Panc1 (cell line): Measurements from ENCODE around the gene C1D. TPM values are rescaled to one million over a fixed set of nuclear protein-coding genes. Genes with fewer than 3 reads are reported as not detected.

Source experiments
- ATAC-seq: fragments of 200-7000 bp; cut with Tn5 transposase; 2 replicates; pipeline ENCODE4 v1.9.1; 2020; ENCODE audit warnings: mild to moderate bottlenecking, moderate library complexity
- BruUV-seq: library from RNA; stranded (reverse); fragments of 400-500 nt; replicated peaks from 2 replicates; lab custom pipeline; 2021; lab: Mats Ljungman, UMichigan
- CTCF ChIA-PET: fragments of 300-600 bp; sonication (Branson Sonifier 250); formaldehyde crosslinking; loops from one replicate; lab custom pipeline; 2022; ENCODE audit warnings: antibody characterized with exemption; lab: Charles Lee
- POLR2A ChIA-PET: fragments of 300-600 bp; sonication (Branson Sonifier 250); formaldehyde crosslinking; loops from one replicate; lab custom pipeline; 2022; ENCODE audit warnings: antibody characterized with exemption; lab: Charles Lee
- DNase-seq: peaks from one replicate; pipeline ENCODE4 v3.0.0-alpha.2; 2010; ENCODE audit warnings: low read depth, low spot score
- H3K27ac ChIP-seq: 2 replicates; pipeline ENCODE4 v1.5.1; 2011; ENCODE audit warnings: mild to moderate bottlenecking, low read length, inconsistent platforms
- H3K27me3 ChIP-seq: fragments of 200-500 bp; sonication (Bioruptor generic); 2 replicates; pipeline ENCODE4 v1.6.0; 2014; ENCODE audit warnings: low read length, inconsistent platforms; ENCODE audit not compliant: control insufficient read depth, insufficient read depth
- H3K36me3 ChIP-seq: fragments of 200-500 bp; sonication (Bioruptor generic); 2 replicates; pipeline ENCODE4 v1.5.1; 2014; ENCODE audit warnings: inconsistent platforms, mild to moderate bottlenecking, low read length, moderate library complexity; ENCODE audit not compliant: control insufficient read depth, insufficient read depth
- H3K4me1 ChIP-seq: 2 replicates; pipeline ENCODE4 v1.5.1; 2011; ENCODE audit warnings: inconsistent platforms, mild to moderate bottlenecking, low read length, moderate library complexity; ENCODE audit not compliant: control insufficient read depth, insufficient read depth
- H3K4me3 ChIP-seq, 2 experiments: 2 replicates each; pipeline ENCODE4 v1.5.1; 2011 to 2012; ENCODE audit warnings: low read depth in 2 of 2, low read length in 2 of 2, mild to moderate bottlenecking in 2 of 2, inconsistent platforms in 1 of 2, moderate library complexity in 1 of 2
- H3K9me3 ChIP-seq: fragments of 200-500 bp; sonication (Bioruptor generic); 2 replicates; pipeline ENCODE4 v1.5.1; 2014; ENCODE audit warnings: low read depth, mild to moderate bottlenecking, inconsistent platforms, low read length, moderate library complexity; ENCODE audit not compliant: control insufficient read depth, insufficient read depth
- POLR2AphosphoS5 ChIP-seq: IDR thresholded peaks from 2 replicates; pipeline ENCODE4 v1.6.1; 2012; ENCODE audit warnings: mild to moderate bottlenecking, low read depth, low read length, moderate library complexity
- SIN3A ChIP-seq: IDR thresholded peaks from 2 replicates; pipeline ENCODE4 v1.6.1; 2012; ENCODE audit warnings: low read depth, mild to moderate bottlenecking, low read length, moderate library complexity, borderline replicate concordance; ENCODE audit not compliant: insufficient read depth
- TCF7L2 ChIP-seq: IDR thresholded peaks from 2 replicates; pipeline ENCODE4 v1.6.1; 2011; ENCODE audit warnings: mild to moderate bottlenecking, low read depth, low read length, inconsistent platforms
- in situ Hi-C: cut with HindIII; loops from 2 replicates; pipeline ENCODE4 v1.10.0; 2016; ENCODE audit warnings: low sequenced_read_pairs, low pct_unique_long_range_greater_than_20kb
- intact Hi-C: fragments of 100-400 bp; cut with micrococcal nuclease; formaldehyde crosslinking; loops from one replicate; pipeline ENCODE4 v1.10.0; 2022; ENCODE audit not compliant: unreplicated experiment
- total RNA-seq: library from RNA; stranded (reverse); gene quantifications from one replicate; pipeline ENCODE4 v1.2.1, GENCODE V29; 2021; ENCODE audit not compliant: unreplicated experiment
- TF ChIP-seq, protein P1 (sequence below): fragments of 450-650 bp; IDR thresholded peaks from 2 replicates; pipeline ENCODE4 v1.5.1; 2017; ENCODE audit warnings: mild to moderate bottlenecking
- TF ChIP-seq, protein P2 (sequence below), 2 experiments: IDR thresholded peaks; 2 replicates each; pipeline ENCODE4 v1.6.1; 2011 to 2012; ENCODE audit warnings: low read depth in 2 of 2, control low read depth in 1 of 2, low read length in 1 of 2, mild to moderate bottlenecking in 1 of 2, moderate library complexity in 1 of 2; ENCODE audit not compliant: insufficient read depth in 1 of 2

C1D gene
- total RNA-seq, 1 experiment from 2014 or later: 16.8 TPM

- Histone ChIP-seq H3K36me3 (no peaks in the 10 kb centered on the region), H3K9me3 (no peaks in the 10 kb centered on the region), H3K4me1 (no peaks in the 10 kb centered on the region), H3K27ac (no peak overlapping the region), H3K4me3 (no peak overlapping the region), H3K27me3 (no peaks in the 10 kb centered on the region)
- no peak for ATAC-seq
- TF ChIP-seq POLR2AphosphoS5 (no peak), TCF7L2 (no peak), SIN3A (no peak)
- TF ChIP-seq, protein P1, sequence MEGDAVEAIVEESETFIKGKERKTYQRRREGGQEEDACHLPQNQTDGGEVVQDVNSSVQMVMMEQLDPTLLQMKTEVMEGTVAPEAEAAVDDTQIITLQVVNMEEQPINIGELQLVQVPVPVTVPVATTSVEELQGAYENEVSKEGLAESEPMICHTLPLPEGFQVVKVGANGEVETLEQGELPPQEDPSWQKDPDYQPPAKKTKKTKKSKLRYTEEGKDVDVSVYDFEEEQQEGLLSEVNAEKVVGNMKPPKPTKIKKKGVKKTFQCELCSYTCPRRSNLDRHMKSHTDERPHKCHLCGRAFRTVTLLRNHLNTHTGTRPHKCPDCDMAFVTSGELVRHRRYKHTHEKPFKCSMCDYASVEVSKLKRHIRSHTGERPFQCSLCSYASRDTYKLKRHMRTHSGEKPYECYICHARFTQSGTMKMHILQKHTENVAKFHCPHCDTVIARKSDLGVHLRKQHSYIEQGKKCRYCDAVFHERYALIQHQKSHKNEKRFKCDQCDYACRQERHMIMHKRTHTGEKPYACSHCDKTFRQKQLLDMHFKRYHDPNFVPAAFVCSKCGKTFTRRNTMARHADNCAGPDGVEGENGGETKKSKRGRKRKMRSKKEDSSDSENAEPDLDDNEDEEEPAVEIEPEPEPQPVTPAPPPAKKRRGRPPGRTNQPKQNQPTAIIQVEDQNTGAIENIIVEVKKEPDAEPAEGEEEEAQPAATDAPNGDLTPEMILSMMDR: no peak
- TF ChIP-seq, protein P2, sequence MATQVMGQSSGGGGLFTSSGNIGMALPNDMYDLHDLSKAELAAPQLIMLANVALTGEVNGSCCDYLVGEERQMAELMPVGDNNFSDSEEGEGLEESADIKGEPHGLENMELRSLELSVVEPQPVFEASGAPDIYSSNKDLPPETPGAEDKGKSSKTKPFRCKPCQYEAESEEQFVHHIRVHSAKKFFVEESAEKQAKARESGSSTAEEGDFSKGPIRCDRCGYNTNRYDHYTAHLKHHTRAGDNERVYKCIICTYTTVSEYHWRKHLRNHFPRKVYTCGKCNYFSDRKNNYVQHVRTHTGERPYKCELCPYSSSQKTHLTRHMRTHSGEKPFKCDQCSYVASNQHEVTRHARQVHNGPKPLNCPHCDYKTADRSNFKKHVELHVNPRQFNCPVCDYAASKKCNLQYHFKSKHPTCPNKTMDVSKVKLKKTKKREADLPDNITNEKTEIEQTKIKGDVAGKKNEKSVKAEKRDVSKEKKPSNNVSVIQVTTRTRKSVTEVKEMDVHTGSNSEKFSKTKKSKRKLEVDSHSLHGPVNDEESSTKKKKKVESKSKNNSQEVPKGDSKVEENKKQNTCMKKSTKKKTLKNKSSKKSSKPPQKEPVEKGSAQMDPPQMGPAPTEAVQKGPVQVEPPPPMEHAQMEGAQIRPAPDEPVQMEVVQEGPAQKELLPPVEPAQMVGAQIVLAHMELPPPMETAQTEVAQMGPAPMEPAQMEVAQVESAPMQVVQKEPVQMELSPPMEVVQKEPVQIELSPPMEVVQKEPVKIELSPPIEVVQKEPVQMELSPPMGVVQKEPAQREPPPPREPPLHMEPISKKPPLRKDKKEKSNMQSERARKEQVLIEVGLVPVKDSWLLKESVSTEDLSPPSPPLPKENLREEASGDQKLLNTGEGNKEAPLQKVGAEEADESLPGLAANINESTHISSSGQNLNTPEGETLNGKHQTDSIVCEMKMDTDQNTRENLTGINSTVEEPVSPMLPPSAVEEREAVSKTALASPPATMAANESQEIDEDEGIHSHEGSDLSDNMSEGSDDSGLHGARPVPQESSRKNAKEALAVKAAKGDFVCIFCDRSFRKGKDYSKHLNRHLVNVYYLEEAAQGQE (IDR thresholded peaks at IDR 0.05; ENCODE audit: insufficient read depth in 1 of 2, low read depth in 2 of 2, low read length in 1 of 2): no peak
- DNase-seq: no peak
- ChIA-PET CTCF (no interaction called here), POLR2A (no interaction called here)
- in situ Hi-C loops: no loop called here
- no TSS peak for BruUV-seq
- intact Hi-C loops: no loop called here
Observed at GRCh38 chr2:68045342-68045741, 17.5 kb downstream of the C1D start.

DNA sequence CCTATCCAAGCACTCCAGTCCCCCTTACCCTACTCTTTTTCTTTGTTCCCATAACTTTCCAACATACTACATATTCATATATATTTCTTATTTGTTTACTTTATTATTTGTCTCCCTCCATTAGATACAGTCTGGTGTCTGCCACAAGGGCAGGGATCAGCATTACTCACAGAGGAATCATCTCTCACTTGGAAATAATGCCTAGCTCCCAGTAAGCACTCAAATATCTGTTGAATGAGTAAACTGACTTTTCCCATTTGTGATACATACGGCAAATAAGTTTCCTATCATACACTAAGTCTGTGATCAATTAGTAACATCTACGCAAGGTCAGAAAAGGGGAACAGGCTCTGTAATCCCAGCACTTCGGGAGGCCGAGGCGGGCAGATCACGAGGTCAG is 18.7 kb downstream of the C1D start:
- BruUV-seq: no TSS peak
- Histone ChIP-seq H3K36me3 (no peaks in the 10 kb centered on the region), H3K27ac (no peak overlapping the region), H3K4me3 (no peak overlapping the region), H3K27me3 (no peaks in the 10 kb centered on the region), H3K9me3 (no peaks in the 10 kb centered on the region), H3K4me1 (no peaks in the 10 kb centered on the region)
- TF ChIP-seq TCF7L2 (no peak), POLR2AphosphoS5 (no peak), SIN3A (no peak)
- TF ChIP-seq, protein P2 (IDR thresholded peaks at IDR 0.05; ENCODE audit: insufficient read depth in 1 of 2, low read depth in 2 of 2, low read length in 1 of 2): no peak
- TF ChIP-seq, protein P1: no peak
- peak; percentile 27 for DNase-seq
- intact Hi-C loops: no loop called here
- in situ Hi-C loops: no loop called here
- no peak for ATAC-seq
- POLR2A ChIA-PET: interaction anchor here (0.7 kb wide), 1 partner anchor 10 kb away, joined by 3 read pairs; no protein-coding TSS in a partner anchor
- CTCF ChIA-PET: no interaction called here
